GM18526 (cell line): Measurements from ENCODE around the gene ADIPOQ.

Experiments used
- POLR2A ChIP-seq: IDR thresholded peaks from 3 replicates; pipeline ENCODE4 v1.6.1; 2011; ENCODE audit not compliant: insufficient read length; ENCODE audit errors: extremely low read depth

The ADIPOQ gene

GRCh38 chr3:186854146-186854545 lies 11.6 kb downstream of the ADIPOQ start:
- TF ChIP-seq POLR2A = no peak

GRCh38 chr3:186854954-186855353 lies 12.4 kb downstream of the ADIPOQ start:
- TF ChIP-seq POLR2A = no peak

DNA sequence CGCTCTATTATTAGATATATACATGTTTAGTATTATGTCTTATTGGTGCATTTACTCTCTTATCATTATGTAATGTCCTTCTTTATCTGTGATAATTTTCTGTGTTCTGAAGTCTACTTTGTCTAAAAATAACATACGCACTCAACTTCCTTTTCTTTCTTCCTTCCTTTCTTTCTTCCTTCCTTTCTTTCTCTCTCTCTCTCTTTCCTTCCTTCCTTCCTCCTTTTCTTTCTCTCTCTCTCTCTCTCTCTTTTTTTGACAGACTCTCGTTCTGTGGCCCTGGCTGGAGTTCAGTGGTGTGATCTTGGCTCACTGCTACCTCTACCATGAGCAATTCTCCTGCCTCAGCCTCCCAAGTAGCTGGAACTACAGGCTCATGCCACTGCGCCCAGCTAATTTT lies 15.2 kb downstream of the ADIPOQ start:
- TF ChIP-seq POLR2A = no peak

DNA sequence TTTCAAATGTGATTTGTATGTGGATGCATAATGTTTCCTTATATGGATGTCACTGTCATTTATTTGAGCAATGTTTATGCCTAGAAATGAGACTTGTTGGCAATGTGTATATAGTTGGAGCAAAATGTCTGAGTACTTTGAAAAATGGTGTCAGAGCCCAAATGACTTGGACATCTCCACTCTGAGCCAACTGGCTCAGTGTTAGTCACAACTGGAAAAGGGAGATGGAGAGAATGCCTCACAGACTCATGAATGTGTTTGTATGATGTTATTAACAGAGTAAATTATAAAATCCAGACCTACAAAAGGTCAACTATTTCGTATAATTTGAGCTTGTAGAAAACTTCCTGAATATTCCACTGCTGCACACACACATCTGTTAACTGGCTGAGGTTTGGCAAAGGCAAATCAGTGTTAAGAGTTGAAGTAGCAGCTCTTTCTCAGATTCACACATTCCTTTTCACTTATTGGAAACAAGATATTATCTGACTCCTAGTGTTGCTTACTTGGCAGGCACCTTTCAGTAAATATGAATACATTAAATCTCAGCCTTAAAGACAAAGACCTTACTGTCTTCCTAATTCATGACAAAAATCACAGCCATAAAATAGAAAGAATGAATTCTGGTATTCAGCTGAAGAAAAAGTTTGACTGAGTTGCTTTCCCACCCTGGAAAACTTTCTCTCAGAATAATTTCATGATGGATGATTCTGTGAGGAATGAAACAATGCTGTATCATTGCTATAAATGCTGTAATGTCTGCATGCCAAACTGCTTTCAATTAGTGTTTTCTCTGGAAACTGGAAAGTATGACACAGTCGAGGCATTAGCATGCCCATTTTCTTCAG lies 27.0 kb downstream of the ADIPOQ start:
- no peak for TF ChIP-seq POLR2A

DNA sequence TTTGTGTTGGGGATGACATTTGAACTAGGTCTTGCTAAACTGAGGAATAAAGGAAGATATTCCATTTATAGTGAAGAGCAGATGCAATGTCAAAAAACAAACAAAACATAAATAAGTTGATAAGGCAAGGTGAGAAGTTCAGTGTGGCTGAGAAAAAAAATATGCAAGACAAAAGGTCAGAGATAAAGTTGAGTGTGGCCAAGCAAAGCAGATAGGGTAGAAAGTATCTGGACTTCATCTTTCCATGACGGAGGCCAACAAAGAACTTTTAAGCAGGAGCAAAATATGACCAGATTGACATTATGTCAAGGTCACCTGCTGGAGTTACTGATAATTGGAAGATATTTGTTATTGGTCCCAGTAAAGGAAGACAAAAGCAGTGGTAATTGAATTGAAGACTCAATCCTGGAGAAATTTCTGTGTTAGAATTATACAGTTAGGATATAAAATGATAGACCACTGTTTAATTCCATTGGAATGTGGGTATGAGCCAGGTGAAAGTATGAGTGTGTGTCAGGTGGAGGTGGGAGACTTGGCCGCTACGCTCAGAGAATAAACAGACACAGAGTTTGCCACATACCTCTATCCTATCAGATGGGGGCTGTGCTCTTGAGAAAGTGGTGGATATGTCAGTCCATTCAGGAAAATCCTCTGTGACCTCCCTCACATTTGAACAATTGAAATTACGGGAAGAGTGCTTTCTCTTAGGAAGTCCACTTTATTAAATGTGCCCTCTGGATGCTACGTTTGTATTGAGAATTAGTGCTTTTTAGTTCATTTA lies 28.1 kb downstream of the ADIPOQ start:
- TF ChIP-seq POLR2A = no peak

- no peak for TF ChIP-seq POLR2A
Measured at GRCh38 chr3:186871403-186871924, 29.0 kb downstream of the ADIPOQ start.

DNA sequence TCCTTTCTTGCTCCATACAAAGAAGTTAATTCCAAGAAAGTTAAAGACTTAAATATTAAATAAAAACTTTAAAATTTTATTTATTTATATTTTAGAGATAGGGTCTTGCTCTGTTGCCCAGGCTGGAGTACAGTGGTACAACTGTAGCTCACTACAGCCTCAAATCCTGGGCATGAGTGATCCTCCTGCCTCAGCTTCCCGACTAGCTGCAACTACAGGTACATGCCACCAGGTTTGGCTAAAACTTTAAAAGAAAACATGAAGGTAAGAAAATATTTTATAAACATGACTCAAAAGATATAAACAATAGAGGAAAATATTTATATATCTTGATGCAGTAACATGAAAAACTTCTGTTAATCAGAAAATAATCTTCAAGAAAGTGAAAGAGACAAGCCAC lies 33.2 kb downstream of the ADIPOQ start:
- TF ChIP-seq POLR2A = no peak

GRCh38 chr3:186879781-186880180 lies 37.3 kb downstream of the ADIPOQ start:
- no peak for TF ChIP-seq POLR2A

DNA sequence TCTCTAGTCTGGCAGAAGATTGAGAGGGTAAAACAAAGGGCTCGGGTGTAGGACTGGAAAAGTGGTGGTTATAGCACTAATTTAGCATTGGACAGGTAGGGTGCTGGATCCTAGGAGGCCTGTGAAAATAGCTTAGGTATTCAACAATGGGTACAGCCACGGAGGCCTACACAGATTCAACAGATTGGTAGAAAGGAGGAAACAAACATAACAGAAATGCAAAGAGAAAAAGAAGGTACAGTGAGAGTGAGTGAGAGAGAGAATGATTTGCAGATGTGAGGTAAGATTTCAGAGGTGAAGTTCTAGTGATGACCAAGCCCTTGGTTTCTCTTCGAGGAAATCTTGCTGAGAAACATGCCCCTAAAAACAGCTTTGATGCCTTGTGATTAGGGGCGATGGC lies 37.9 kb downstream of the ADIPOQ start:
- TF ChIP-seq POLR2A = no peak

GRCh38 chr3:186882150-186882524 lies 39.6 kb downstream of the ADIPOQ start:
- TF ChIP-seq POLR2A = no peak

DNA sequence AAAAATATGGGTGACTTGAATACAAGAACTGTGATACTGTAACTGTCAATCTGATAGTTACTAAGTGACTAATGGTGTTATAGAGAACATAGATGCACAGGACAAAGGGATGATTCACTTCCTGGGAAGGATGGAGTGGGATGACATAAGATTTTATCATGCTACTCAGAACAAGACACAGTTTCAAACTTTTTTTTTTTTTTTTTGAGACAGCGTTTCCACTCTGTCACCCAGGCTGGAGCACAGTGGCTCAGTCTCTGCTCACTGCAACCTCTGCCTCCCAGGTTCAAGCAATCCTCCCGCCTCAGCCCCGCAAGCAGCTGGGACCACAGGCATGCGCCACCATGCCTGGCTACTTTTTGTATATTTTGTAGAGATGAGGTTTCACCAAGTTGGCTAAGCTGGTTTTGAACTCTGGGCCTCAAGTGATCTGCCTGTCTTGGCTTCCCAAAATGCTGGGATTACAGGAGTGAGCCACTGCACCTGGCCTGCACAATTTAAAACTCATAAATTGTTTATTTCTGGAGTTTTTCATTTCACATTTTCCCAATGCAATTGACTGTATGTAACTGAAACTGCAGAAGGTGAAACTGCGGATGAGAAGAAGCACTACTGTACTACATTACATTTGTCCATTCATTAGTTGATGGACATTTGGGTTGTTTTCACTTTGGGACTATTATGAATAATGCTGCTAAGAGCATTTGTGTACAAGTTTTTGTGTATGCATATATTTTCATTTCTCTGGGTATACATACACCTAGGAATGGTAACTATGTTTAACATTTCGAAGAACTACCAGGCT lies 40.6 kb downstream of the ADIPOQ start:
- TF ChIP-seq POLR2A = no peak

DNA sequence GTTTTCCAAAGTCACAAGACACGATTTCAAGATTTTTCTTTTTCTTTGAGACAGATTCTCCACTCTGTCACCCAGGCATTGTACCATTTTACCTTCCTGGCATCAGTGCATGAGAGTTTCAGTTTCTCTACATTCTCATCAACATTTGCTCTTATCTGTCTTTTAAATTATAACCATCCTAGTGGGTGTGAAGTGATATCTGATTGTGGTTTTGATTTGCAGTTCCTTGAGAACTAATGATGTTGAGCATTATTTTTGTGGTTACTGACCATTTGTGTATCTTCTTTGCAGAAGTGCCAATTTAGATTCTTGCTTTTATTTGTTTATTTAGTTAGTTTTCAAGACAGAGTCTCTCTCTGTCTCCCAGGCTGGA lies 41.2 kb downstream of the ADIPOQ start:
- TF ChIP-seq POLR2A = no peak

DNA sequence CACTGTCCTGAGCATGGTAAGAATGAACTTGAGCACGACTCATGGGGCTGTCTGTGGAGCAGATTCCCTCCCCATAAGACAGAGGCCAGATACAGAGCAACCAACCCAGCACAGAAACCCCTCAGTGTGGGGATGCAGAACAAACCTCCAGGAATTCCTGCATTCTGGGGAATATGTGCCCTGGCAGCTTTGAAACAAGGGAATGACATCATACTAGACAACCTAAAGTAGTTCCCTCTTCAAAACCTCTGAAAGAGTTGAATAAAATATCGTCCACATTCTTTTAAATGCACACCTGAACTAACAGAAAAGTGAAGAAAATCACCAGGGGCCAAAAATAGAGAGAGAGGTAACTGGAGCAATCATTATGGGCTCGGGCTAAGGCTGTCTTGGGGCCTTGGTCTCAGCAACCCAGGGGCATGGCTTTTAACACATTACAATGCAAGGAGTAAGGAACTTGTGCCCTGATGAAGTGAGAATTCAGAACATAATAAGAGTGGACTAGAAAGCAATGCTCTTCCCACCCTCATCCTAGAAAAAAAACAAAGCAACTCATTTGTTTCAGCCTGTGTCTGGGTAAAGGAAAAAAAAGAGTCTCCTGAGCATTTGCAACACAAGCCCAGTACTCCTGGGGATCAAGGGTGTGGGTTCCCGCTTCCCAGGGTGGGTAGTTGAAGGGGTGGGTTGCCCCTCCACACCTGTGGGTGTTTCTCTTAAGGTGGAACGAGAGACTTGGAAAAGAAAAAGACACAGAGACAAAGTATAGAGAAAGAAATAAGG lies 43.9 kb downstream of the ADIPOQ start:
- TF ChIP-seq POLR2A = no peak

DNA sequence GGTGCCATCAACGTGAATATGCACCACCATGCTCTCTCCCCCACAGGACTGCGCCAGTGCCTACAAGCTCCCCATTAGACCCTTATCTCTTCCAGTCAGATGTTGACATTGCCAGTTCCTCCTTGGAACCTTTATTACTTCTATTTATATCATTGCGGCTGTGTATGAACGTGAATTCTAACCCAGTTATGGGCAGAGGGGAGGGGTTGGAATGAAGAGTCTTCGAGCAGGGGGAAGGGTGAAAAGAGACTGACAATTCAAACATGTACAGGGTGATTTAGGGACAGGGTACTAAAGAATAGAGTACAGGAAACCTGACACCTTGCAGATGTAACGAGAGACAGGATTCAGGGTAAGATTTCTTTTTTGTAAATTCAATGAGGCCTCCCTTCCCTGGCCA lies 46.1 kb downstream of the ADIPOQ start:
- TF ChIP-seq POLR2A = no peak

- no peak for TF ChIP-seq POLR2A
Measured at GRCh38 chr3:186890911-186891310, 48.4 kb downstream of the ADIPOQ start.

DNA sequence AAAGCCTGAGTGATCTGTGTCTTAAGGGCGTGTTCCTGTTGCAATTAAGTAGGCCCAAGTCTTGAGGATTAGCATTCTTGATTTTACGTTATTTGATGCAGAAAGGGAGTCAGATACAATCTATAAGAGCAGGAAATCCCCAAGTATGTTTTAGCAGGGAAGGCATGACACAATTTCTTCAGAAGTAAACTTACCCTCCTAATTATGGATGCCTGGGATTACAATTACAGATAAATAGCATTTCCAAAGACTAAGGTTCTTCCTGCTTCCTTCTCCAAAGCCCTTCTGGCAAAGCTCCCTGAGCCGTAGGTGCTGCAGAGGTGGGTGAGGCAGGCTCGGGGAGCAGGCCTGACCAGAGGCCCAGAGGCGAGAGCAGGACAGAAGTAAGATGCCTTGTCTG lies 52.9 kb downstream of the ADIPOQ start:
- no peak for TF ChIP-seq POLR2A
